Measurements from ENCODE around the gene ALAD.

The ALAD gene

GRCh38 chr9:113390192-113390960 is 10.7 kb downstream of the ALAD start:
- Histone ChIP-seq H3K9me2 (replicated peaks; ENCODE audit: insufficient read depth, low read length) (no peaks in the 10 kb centered on the region), H3K27ac (ENCODE audit: low read length) (no peak overlapping the region), H3K4me1 (ENCODE audit: low read length) (no peaks in the 10 kb centered on the region), H3K27me3 (replicated peaks; ENCODE audit: insufficient read depth, low read length) (no peaks in the 10 kb centered on the region), H3F3A (ENCODE audit: insufficient read depth, low read length) (no peaks in the 10 kb centered on the region), H3K4me2 (ENCODE audit: low read depth, low read length) (no peak overlapping the region), H4K20me1 (ENCODE audit: insufficient read depth, low read length) (no peaks in the 10 kb centered on the region), H3K9me3 (replicated peaks; ENCODE audit: insufficient read depth, low read length) (no peaks in the 10 kb centered on the region), H3K36me3 (replicated peaks; ENCODE audit: insufficient read depth, low read length) (no peaks in the 10 kb centered on the region), H3K79me2 (ENCODE audit: low read length) (no peaks in the 10 kb centered on the region), H3K4me3 (ENCODE audit: low read length) (no peak overlapping the region), H2AFZ (ENCODE audit: low read length) (no peak overlapping the region), H3K9ac (ENCODE audit: low read length) (no peak overlapping the region)
- DNase-seq, result no peak
- TF ChIP-seq EZH2 (optimal IDR thresholded peaks at IDR 0.05; ENCODE audit: low read depth, low read length) (no peak), CTCF (IDR thresholded peaks at IDR 0.05; ENCODE audit: low read length) (no peak), EZH2phosphoT487 (IDR thresholded peaks at IDR 0.05; ENCODE audit: low read length) (no peak)

- no peak overlapping the region for H3K27ac ChIP-seq (ENCODE audit: low read length)
- H3K36me3 ChIP-seq (replicated peaks; ENCODE audit: insufficient read depth, low read length), result no peaks in the 10 kb centered on the region
- H4K20me1 ChIP-seq (ENCODE audit: insufficient read depth, low read length), result no peaks in the 10 kb centered on the region
- no peak overlapping the region for H3K9ac ChIP-seq (ENCODE audit: low read length)
- no peak overlapping the region for H3K4me2 ChIP-seq (ENCODE audit: low read depth, low read length)
- TF ChIP-seq EZH2phosphoT487 (IDR thresholded peaks at IDR 0.05; ENCODE audit: low read length), result no peak
- no peak for TF ChIP-seq EZH2 (optimal IDR thresholded peaks at IDR 0.05; ENCODE audit: low read depth, low read length)
- TF ChIP-seq CTCF (IDR thresholded peaks at IDR 0.05; ENCODE audit: low read length), result no peak
- no peaks in the 10 kb centered on the region for H3K79me2 ChIP-seq (ENCODE audit: low read length)
- H3K4me3 ChIP-seq (ENCODE audit: low read length), result no peak overlapping the region
- no peaks in the 10 kb centered on the region for H3F3A ChIP-seq (ENCODE audit: insufficient read depth, low read length)
- H3K4me1 ChIP-seq (ENCODE audit: low read length), result no peaks in the 10 kb centered on the region
- H3K27me3 ChIP-seq (replicated peaks; ENCODE audit: insufficient read depth, low read length), result no peaks in the 10 kb centered on the region
- H3K9me3 ChIP-seq (replicated peaks; ENCODE audit: insufficient read depth, low read length), result no peaks in the 10 kb centered on the region
- no peak overlapping the region for H2AFZ ChIP-seq (ENCODE audit: low read length)
- DNase-seq, result no peak
- H3K9me2 ChIP-seq (replicated peaks; ENCODE audit: insufficient read depth, low read length), result no peaks in the 10 kb centered on the region
Measured at GRCh38 chr9:113389451-113389850, 11.6 kb downstream of the ALAD start.

GRCh38 chr9:113388833-113389232 is 12.3 kb downstream of the ALAD start:
- Histone ChIP-seq H3K4me3 (ENCODE audit: low read length) (no peak overlapping the region), H3K27ac (ENCODE audit: low read length) (no peak overlapping the region), H3K27me3 (replicated peaks; ENCODE audit: insufficient read depth, low read length) (no peaks in the 10 kb centered on the region), H3K9ac (ENCODE audit: low read length) (no peak overlapping the region), H3K36me3 (replicated peaks; ENCODE audit: insufficient read depth, low read length) (no peaks in the 10 kb centered on the region), H2AFZ (ENCODE audit: low read length) (no peak overlapping the region), H3K4me2 (ENCODE audit: low read depth, low read length) (no peak overlapping the region), H4K20me1 (ENCODE audit: insufficient read depth, low read length) (no peaks in the 10 kb centered on the region), H3K9me2 (replicated peaks; ENCODE audit: insufficient read depth, low read length) (no peaks in the 10 kb centered on the region), H3K79me2 (ENCODE audit: low read length) (no peaks in the 10 kb centered on the region), H3K9me3 (replicated peaks; ENCODE audit: insufficient read depth, low read length) (no peaks in the 10 kb centered on the region), H3K4me1 (ENCODE audit: low read length) (no peaks in the 10 kb centered on the region), H3F3A (ENCODE audit: insufficient read depth, low read length) (no peaks in the 10 kb centered on the region)
- no peak for DNase-seq
- TF ChIP-seq EZH2phosphoT487 (IDR thresholded peaks at IDR 0.05; ENCODE audit: low read length) (no peak), EZH2 (optimal IDR thresholded peaks at IDR 0.05; ENCODE audit: low read depth, low read length) (no peak), CTCF (IDR thresholded peaks at IDR 0.05; ENCODE audit: low read length) (no peak)

All from MM.1S (cell line).